GM18526 (cell line): ENCODE data around the gene IRF7.

ENCODE experiments used
- POLR2A ChIP-seq: IDR thresholded peaks from 3 replicates; pipeline ENCODE4 v1.6.1; 2011; ENCODE audit not compliant: insufficient read length; ENCODE audit errors: extremely low read depth

Gene IRF7

DNA sequence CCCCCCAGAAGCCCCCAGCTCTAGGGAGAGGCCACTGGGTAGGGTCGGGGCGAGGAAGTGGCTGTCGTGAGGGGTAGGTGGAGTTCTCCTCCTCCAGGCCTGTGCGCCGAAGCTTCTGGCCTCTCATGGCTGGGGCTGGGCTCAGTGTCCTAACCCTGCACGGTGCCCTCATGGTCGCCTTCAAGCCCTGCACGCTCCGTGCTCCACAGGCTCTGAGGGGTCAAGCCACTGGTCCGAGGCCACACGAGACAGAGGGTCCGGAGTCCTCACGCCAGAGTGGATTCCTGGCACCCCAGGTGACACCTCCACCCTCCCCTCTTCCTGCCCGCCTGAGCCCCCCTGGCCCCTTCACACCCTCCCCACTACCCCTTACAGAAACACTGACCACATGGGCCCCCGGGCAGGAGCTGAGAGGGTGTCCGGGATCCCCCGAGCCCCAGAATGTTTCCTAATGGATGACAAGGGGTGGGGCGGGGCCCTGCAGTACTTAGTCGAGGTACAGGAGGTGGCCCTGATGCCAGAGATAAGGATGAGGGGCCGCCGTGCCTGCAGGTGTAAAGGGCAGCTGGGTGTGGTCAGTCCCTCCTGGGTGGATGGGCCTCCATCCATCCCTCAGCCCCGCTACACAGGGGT, 10.0 kb upstream of the IRF7 start:
- no peak for TF ChIP-seq POLR2A

- TF ChIP-seq POLR2A = no peak
Observed at GRCh38 chr11:624705-625635, 9.2 kb upstream of the IRF7 start, which contains the start of gene CDHR5. CDHR5 (minus strand) TSS chr11:624955; CDS start chr11:624902, 53 bp downstream.

DNA sequence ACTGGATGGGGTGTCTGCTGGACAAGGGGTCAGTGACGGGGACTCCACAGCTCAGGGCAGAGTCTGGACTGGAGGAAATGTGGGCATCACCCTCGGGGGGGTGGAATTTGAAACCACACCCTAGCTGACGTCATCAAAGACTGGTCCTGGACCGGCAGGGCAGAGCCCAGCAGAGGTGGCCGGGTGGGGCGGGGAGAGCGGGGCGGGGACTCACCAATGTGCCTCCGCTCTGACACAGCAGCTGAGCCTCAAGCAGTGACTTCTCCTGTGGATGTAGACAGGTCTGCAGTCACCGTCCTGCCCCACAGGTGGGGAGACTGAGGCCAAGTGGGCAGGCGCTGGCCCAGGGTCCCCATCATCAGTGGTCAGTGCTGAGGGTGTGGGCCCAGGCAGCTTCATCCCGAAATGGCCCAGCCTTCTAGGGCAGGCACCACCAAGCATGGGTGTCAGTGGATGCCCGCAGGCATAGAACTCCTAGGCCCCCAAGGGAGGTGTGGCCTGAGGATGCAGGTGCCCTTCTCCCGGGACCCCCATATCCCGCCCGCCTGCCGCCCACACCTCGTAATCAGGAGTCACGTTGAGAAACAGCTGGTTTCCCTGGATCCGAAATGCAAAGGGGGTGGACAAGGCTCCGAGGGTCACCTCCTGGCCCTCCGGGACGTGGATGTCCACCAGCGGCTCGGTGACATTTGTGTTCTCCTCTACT, 8.4 kb upstream of the IRF7 start:
- TF ChIP-seq POLR2A = no peak

DNA sequence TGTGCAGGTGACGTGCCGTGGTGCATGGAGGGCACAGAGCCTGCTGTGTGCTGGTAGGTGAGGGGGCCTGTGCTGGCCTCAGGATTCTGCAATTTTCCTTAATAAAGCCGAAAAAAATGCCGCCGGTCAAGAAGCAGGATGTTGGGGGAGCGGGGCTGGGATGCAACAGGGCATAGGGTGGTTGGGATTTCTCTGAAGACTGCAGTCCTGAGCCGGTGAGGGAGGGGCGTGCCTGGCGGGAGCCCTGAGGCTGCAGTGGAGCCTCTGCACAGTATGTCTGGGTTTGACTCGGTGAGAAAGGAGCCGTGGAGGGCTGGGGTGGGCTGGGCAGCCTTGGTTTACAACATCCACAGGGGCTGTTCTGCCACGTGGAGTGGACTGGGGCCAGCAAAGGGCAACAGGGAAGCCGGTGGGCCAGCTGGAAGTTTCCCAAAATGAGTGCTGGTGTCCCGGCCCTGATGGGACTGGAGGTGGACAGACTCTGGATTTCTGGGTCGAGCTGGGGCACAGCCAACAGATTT, 7.7 kb upstream of the IRF7 start:
- TF ChIP-seq POLR2A = no peak

- no peak for TF ChIP-seq POLR2A
Observed at GRCh38 chr11:621838-622237, 6.1 kb upstream of the IRF7 start.

- TF ChIP-seq POLR2A = no peak
Observed at GRCh38 chr11:620935-621814, 5.4 kb upstream of the IRF7 start.

- no peak for TF ChIP-seq POLR2A
Observed at GRCh38 chr11:620201-620600, 4.5 kb upstream of the IRF7 start.

- TF ChIP-seq POLR2A = no peak
Observed at GRCh38 chr11:619628-620050, 3.9 kb upstream of the IRF7 start.

GRCh38 chr11:618856-619627, 3.3 kb upstream of the IRF7 start:
- no peak for TF ChIP-seq POLR2A

GRCh38 chr11:617912-618682, 2.3 kb upstream of the IRF7 start:
- TF ChIP-seq POLR2A = no peak

GRCh38 chr11:617199-617911, 1.6 kb upstream of the IRF7 start:
- TF ChIP-seq POLR2A = no peak

GRCh38 chr11:616320-617198, 809 bp upstream of the IRF7 start:
- no peak for TF ChIP-seq POLR2A
